Measurements from ENCODE around the gene MACROD2. TPM values are rescaled to one million over a fixed set of nuclear protein-coding genes. Genes with fewer than 3 reads are reported as not detected.

Gene MACROD2
- total RNA-seq, 1 experiment from 2014 or later = 3.7 TPM

DNA sequence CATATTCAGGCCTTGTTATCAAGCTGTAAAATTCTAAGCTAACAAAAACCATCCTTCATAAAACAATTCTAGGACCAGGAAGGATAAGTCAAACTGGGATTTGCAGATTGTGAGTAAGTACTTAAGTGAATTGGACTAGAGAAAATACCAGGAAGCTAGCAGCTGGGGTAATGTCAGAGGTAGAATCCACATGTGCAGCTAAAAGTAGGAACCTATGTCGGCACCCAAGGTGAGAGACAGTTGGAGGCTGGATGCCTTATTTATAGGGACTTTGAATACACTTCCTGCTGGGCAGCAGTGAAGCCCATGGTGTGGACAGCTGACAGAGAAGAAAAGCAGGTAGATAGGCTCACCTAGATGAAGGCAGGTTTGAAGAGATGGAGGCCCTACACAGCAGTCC, 214.8 kb downstream of the MACROD2 start:
- DNase-seq (ENCODE audit: low read depth, low spot score) (no peak), ATAC-seq (no peak)
- no peaks in the 10 kb centered on the region for H3K4me1 ChIP-seq (ENCODE audit: control insufficient read depth in 1 of 2, insufficient read depth in 2 of 2, low read length in 2 of 2)
- TF ChIP-seq CEBPB (IDR thresholded peaks at IDR 0.05; ENCODE audit: low read depth) (no peak), FOSL1 (IDR thresholded peaks at IDR 0.05; ENCODE audit: low read depth) (no peak), ELF1 (IDR thresholded peaks at IDR 0.05; ENCODE audit: borderline replicate concordance, low read depth) (no peak), EGR1 (IDR thresholded peaks at IDR 0.05; ENCODE audit: low read depth) (no peak)
- TF ChIP-seq, protein P1, sequence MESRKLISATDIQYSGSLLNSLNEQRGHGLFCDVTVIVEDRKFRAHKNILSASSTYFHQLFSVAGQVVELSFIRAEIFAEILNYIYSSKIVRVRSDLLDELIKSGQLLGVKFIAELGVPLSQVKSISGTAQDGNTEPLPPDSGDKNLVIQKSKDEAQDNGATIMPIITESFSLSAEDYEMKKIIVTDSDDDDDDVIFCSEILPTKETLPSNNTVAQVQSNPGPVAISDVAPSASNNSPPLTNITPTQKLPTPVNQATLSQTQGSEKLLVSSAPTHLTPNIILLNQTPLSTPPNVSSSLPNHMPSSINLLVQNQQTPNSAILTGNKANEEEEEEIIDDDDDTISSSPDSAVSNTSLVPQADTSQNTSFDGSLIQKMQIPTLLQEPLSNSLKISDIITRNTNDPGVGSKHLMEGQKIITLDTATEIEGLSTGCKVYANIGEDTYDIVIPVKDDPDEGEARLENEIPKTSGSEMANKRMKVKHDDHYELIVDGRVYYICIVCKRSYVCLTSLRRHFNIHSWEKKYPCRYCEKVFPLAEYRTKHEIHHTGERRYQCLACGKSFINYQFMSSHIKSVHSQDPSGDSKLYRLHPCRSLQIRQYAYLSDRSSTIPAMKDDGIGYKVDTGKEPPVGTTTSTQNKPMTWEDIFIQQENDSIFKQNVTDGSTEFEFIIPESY (IDR thresholded peaks at IDR 0.05; ENCODE audit: extremely low read depth, insufficient replicate concordance, low read length) = no peak
- TF ChIP-seq, protein P2, sequence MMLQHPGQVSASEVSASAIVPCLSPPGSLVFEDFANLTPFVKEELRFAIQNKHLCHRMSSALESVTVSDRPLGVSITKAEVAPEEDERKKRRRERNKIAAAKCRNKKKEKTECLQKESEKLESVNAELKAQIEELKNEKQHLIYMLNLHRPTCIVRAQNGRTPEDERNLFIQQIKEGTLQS (IDR thresholded peaks at IDR 0.05) = no peak
- TF ChIP-seq, protein P3, sequence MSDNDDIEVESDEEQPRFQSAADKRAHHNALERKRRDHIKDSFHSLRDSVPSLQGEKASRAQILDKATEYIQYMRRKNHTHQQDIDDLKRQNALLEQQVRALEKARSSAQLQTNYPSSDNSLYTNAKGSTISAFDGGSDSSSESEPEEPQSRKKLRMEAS (IDR thresholded peaks at IDR 0.05) = no peak
- TF ChIP-seq, protein P4, sequence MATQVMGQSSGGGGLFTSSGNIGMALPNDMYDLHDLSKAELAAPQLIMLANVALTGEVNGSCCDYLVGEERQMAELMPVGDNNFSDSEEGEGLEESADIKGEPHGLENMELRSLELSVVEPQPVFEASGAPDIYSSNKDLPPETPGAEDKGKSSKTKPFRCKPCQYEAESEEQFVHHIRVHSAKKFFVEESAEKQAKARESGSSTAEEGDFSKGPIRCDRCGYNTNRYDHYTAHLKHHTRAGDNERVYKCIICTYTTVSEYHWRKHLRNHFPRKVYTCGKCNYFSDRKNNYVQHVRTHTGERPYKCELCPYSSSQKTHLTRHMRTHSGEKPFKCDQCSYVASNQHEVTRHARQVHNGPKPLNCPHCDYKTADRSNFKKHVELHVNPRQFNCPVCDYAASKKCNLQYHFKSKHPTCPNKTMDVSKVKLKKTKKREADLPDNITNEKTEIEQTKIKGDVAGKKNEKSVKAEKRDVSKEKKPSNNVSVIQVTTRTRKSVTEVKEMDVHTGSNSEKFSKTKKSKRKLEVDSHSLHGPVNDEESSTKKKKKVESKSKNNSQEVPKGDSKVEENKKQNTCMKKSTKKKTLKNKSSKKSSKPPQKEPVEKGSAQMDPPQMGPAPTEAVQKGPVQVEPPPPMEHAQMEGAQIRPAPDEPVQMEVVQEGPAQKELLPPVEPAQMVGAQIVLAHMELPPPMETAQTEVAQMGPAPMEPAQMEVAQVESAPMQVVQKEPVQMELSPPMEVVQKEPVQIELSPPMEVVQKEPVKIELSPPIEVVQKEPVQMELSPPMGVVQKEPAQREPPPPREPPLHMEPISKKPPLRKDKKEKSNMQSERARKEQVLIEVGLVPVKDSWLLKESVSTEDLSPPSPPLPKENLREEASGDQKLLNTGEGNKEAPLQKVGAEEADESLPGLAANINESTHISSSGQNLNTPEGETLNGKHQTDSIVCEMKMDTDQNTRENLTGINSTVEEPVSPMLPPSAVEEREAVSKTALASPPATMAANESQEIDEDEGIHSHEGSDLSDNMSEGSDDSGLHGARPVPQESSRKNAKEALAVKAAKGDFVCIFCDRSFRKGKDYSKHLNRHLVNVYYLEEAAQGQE (IDR thresholded peaks at IDR 0.05; ENCODE audit: low read depth) = no peak
- ChIA-PET POLR2A (no interaction called here), RAD21 (ENCODE audit: low non-redundant PET in 1 of 2, low total read pairs in 2 of 2, uncharacterized antibody in 2 of 2, unreplicated experiment in 2 of 2) (no interaction called here), CTCF (no interaction called here)
- no peak overlapping the region for H2AFZ ChIP-seq (ENCODE audit: low read depth, low read length, poor library complexity, severe bottlenecking)
- H3K9me2 ChIP-seq (ENCODE audit: insufficient read depth) = no peaks in the 10 kb centered on the region
- no peak overlapping the region for H3K4me3 ChIP-seq (replicated peaks in 1 of 2; ENCODE audit: low read depth in 1 of 2, low read length in 2 of 2)
- H3K27ac ChIP-seq (ENCODE audit: low read depth, low read length) = no peak overlapping the region
- BruUV-seq (replicated peaks) = no TSS peak
- intact Hi-C loops (cut with micrococcal nuclease) = no loop called here
- no peaks in the 10 kb centered on the region for H3K27me3 ChIP-seq (ENCODE audit: insufficient read depth, low read length)
- H3K9ac ChIP-seq (ENCODE audit: low read length) = no peak overlapping the region
- H3K79me2 ChIP-seq (ENCODE audit: insufficient read depth, low read length) = no peaks in the 10 kb centered on the region
- no peak overlapping the region for H3K4me2 ChIP-seq (ENCODE audit: low read length)
- no peaks in the 10 kb centered on the region for H3K36me3 ChIP-seq (ENCODE audit: control insufficient read depth in 1 of 2, insufficient read depth in 2 of 2, low read length in 2 of 2)
- no peaks in the 10 kb centered on the region for H4K20me1 ChIP-seq (ENCODE audit: insufficient read depth)
- H3K9me3 ChIP-seq (ENCODE audit: control insufficient read depth in 1 of 2, insufficient read depth in 1 of 2, low read depth in 1 of 2, low read length in 2 of 2) = no peaks in the 10 kb centered on the region

Measured in HCT116 (cell line).